ENCODE data around the gene BTBD3.

Gene BTBD3

DNA sequence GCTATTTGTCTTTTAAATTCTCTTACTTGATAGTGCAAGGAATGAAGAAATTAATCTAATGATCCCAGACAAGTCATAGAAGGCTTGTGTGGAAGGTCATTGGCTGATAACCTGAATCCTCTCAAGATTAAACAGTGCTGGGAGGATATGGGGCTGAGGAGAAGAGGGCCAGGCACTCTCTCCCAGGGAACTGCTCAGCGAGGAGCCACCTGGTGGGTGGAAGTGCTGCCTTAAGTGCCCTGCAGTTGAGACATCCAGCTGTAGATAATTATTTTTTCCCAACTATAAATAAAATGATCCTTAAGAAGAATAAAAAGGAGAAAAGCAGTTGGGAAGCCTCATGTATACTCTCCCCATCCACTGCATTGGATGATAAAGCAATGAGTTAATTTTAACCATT, 47.9 kb downstream of the BTBD3 start:
- Histone ChIP-seq H3K27me3 (ENCODE audit: control insufficient read depth, insufficient read depth, low read length) (no peaks in the 10 kb centered on the region), H3K4me2 (ENCODE audit: low read length) (no peak overlapping the region), H3K9ac (no peak overlapping the region), H3K9me3 (ENCODE audit: control insufficient read depth, low read length) (no peaks in the 10 kb centered on the region), H3K79me2 (no peaks in the 10 kb centered on the region), H3K27ac (no peak overlapping the region), H3K36me3 (ENCODE audit: control insufficient read depth, insufficient read depth, low read length) (no peaks in the 10 kb centered on the region), H3K4me1 (no peaks in the 10 kb centered on the region), H3K4me3 (ENCODE audit: low read depth, low read length) (no peak overlapping the region), H2AFZ (no peak overlapping the region)
- TF ChIP-seq, protein P1, sequence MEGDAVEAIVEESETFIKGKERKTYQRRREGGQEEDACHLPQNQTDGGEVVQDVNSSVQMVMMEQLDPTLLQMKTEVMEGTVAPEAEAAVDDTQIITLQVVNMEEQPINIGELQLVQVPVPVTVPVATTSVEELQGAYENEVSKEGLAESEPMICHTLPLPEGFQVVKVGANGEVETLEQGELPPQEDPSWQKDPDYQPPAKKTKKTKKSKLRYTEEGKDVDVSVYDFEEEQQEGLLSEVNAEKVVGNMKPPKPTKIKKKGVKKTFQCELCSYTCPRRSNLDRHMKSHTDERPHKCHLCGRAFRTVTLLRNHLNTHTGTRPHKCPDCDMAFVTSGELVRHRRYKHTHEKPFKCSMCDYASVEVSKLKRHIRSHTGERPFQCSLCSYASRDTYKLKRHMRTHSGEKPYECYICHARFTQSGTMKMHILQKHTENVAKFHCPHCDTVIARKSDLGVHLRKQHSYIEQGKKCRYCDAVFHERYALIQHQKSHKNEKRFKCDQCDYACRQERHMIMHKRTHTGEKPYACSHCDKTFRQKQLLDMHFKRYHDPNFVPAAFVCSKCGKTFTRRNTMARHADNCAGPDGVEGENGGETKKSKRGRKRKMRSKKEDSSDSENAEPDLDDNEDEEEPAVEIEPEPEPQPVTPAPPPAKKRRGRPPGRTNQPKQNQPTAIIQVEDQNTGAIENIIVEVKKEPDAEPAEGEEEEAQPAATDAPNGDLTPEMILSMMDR (IDR thresholded peaks at IDR 0.05), result no peak

DNA sequence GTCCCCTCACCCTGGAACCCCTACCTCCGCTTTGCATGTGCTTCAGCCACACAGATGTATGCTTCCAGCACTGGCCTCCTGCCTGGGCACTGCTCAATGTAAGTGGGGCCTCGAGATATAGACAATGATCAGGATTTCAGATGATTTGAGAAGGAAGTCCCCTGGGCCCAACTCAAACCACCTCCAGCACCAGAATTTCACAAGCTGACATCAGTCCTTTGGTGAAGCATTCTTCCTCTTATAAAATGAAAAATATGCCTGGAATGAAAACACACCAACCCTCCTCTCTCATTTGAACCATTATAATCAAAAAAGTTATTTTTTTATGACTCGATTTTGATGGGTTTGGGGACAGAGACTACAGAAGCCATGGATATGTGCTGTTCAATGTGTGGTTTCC, 48.5 kb downstream of the BTBD3 start:
- Histone ChIP-seq H3K4me1 (no peaks in the 10 kb centered on the region), H3K27ac (no peak overlapping the region), H3K4me3 (ENCODE audit: low read depth, low read length) (no peak overlapping the region), H2AFZ (no peak overlapping the region), H3K9me3 (ENCODE audit: control insufficient read depth, low read length) (no peaks in the 10 kb centered on the region), H3K4me2 (ENCODE audit: low read length) (no peak overlapping the region), H3K79me2 (no peaks in the 10 kb centered on the region), H3K9ac (no peak overlapping the region), H3K36me3 (ENCODE audit: control insufficient read depth, insufficient read depth, low read length) (no peaks in the 10 kb centered on the region), H3K27me3 (ENCODE audit: control insufficient read depth, insufficient read depth, low read length) (no peaks in the 10 kb centered on the region)
- TF ChIP-seq, protein P1 (IDR thresholded peaks at IDR 0.05), result no peak

DNA sequence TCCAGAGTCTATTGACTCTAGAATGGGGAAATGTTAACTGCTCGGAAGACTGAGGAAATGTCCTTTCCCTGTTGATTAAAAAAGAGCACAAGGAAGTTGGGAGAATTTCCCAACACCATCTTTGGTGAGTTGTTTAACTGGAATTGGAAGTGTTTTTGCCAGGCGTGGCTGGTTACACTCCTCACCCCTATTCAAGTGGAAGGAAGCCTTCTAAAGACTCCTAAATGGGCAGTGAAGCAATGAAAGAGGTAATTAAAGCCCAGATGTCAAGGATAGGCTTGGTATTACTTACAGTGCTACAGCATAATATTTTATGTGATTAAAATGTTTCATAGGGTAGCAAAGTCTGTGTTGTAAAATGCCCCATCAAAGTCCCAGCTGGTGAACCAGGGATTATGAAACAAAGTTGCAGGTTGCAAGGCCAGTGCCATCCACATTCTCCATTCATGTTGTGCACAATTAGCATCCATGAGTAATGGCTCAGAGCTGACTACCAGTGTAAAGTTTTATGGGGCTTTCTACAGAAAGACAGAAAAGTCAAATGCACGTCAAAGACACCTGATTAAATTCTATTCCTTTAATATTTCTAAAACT, 52.6 kb downstream of the BTBD3 start:
- H2AFZ ChIP-seq, result no peak overlapping the region
- TF ChIP-seq, protein P1 (IDR thresholded peaks at IDR 0.05), result no peak
- no peaks in the 10 kb centered on the region for H3K36me3 ChIP-seq (ENCODE audit: control insufficient read depth, insufficient read depth, low read length)
- no peak overlapping the region for H3K27ac ChIP-seq
- no peaks in the 10 kb centered on the region for H3K9me3 ChIP-seq (ENCODE audit: control insufficient read depth, low read length)
- H3K4me3 ChIP-seq (ENCODE audit: low read depth, low read length), result no peak overlapping the region
- H3K27me3 ChIP-seq (ENCODE audit: control insufficient read depth, insufficient read depth, low read length), result no peaks in the 10 kb centered on the region
- H3K4me2 ChIP-seq (ENCODE audit: low read length), result no peak overlapping the region
- no peak overlapping the region for H3K9ac ChIP-seq
- no peaks in the 10 kb centered on the region for H3K79me2 ChIP-seq
- no peaks in the 10 kb centered on the region for H3K4me1 ChIP-seq

DNA sequence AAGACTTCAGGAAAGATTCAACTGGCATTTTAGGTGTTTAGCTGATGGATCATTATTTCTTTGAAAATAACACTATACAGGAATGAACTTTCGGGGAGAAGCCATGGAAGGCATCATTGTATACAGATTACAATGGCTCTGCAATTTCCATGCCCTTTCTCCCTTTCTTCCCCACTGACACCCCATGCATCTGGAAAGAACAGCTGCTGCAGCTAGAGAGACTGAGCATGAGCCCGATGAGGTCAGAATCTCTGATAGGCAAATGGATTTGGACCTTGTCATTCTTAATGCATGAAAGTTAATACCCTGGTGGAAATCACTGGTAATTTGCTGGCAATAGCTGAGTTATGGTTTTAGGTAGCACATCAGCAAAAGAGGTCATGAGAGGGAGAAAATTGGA, 54.8 kb downstream of the BTBD3 start:
- Histone ChIP-seq H2AFZ (no peak overlapping the region), H3K27ac (no peak overlapping the region), H3K4me3 (ENCODE audit: low read depth, low read length) (no peak overlapping the region), H3K36me3 (ENCODE audit: control insufficient read depth, insufficient read depth, low read length) (no peaks in the 10 kb centered on the region), H3K27me3 (ENCODE audit: control insufficient read depth, insufficient read depth, low read length) (no peaks in the 10 kb centered on the region), H3K79me2 (no peaks in the 10 kb centered on the region), H3K4me1 (no peaks in the 10 kb centered on the region), H3K9ac (no peak overlapping the region), H3K9me3 (ENCODE audit: control insufficient read depth, low read length) (no peaks in the 10 kb centered on the region), H3K4me2 (ENCODE audit: low read length) (no peak overlapping the region)
- TF ChIP-seq, protein P1 (IDR thresholded peaks at IDR 0.05), result no peak
